HepG2 (cell line): Measurements from ENCODE around the gene GAS5. TPM values are rescaled to one million over a fixed set of nuclear protein-coding genes. Genes with fewer than 3 reads are reported as not detected.

Source experiments
- AKAP8 ChIP-seq: sonication (generic); formaldehyde crosslinking; IDR thresholded peaks from 2 replicates; pipeline ENCODE4 v1.5.1; 2020; ENCODE audit warnings: mild to moderate bottlenecking, missing genetic modification reagents
- BRCA1 ChIP-seq: sonication (generic); formaldehyde crosslinking; IDR thresholded peaks from 2 replicates; pipeline ENCODE4 v1.4.0; 2020; ENCODE audit warnings: missing genetic modification reagents
- FIP1L1 ChIP-seq: fragments of 200-400 bp; formaldehyde crosslinking; IDR thresholded peaks from 2 replicates; pipeline ENCODE4 v1.6.1; 2018; ENCODE audit warnings: low read depth, mild to moderate bottlenecking, low read length, moderate library complexity, borderline replicate concordance; ENCODE audit not compliant: insufficient read depth
- FOSL1 ChIP-seq: sonication (generic); formaldehyde crosslinking; IDR thresholded peaks from 2 replicates; pipeline ENCODE4 v1.9.0; 2021; ENCODE audit warnings: missing genetic modification reagents, borderline replicate concordance
- HHEX ChIP-seq: IDR thresholded peaks from 2 replicates; pipeline ENCODE4 v1.6.1; 2016; ENCODE audit warnings: control low read depth
- HIVEP1 ChIP-seq: sonication (generic); formaldehyde crosslinking; IDR thresholded peaks from 2 replicates; pipeline ENCODE4 v1.4.0; 2020; ENCODE audit warnings: mild to moderate bottlenecking, missing genetic modification reagents
- NCOR1 ChIP-seq: fragments of 200-600 bp; sonication (generic); IDR thresholded peaks from 2 replicates; pipeline ENCODE4 v1.7.0; 2017; ENCODE audit warnings: antibody characterized with exemption, low read length, borderline replicate concordance
- NR1H2 ChIP-seq: sonication (generic); formaldehyde crosslinking; IDR thresholded peaks from 2 replicates; pipeline ENCODE4 v1.8.1; 2022; ENCODE audit warnings: low read depth, missing genetic modification reagents, borderline replicate concordance
- POGZ ChIP-seq: sonication (generic); formaldehyde crosslinking; IDR thresholded peaks from 2 replicates; pipeline ENCODE4 v1.4.0; 2020; ENCODE audit warnings: mild to moderate bottlenecking, missing genetic modification reagents
- SMAD1 ChIP-seq: sonication (generic); formaldehyde crosslinking; IDR thresholded peaks from 2 replicates; pipeline ENCODE4 v1.4.0; 2020; ENCODE audit warnings: missing genetic modification reagents, low read depth, mild to moderate bottlenecking, borderline replicate concordance
- SMARCC2 ChIP-seq: fragments of 450-650 bp; IDR thresholded peaks from 2 replicates; pipeline ENCODE4 v1.6.1; 2017; ENCODE audit warnings: antibody characterized with exemption, mild to moderate bottlenecking
- ZFP36L2 ChIP-seq: sonication (generic); formaldehyde crosslinking; IDR thresholded peaks from 2 replicates; pipeline ENCODE4 v1.4.0; 2020; ENCODE audit warnings: missing genetic modification reagents
- ZNF20 ChIP-seq: sonication (generic); formaldehyde crosslinking; IDR thresholded peaks from 2 replicates; pipeline ENCODE4 v1.4.0; 2020; ENCODE audit warnings: mild to moderate bottlenecking, moderate library complexity, missing genetic modification reagents
- ZNF496 ChIP-seq: sonication (generic); formaldehyde crosslinking; IDR thresholded peaks from 2 replicates; pipeline ENCODE4 v1.8.1; 2023; ENCODE audit warnings: mild to moderate bottlenecking, moderate library complexity, missing genetic modification reagents; ENCODE audit not compliant: insufficient replicate concordance
- polyA plus RNA-seq, 8 experiments: library from polyadenylated mRNA; depleted of rRNA in 3 of 8; stranded (reverse) in 7 of 8; unstranded in 1 of 8; fragments of >200 nt; fragmentation: Illumina TruSeq in 4 of 8; extraction: Trizol in 4 of 8; gene quantifications; 2 replicates each; pipeline versions ENCODE4 v1.2.1 to v1.2.3, GENCODE V29; 2011 to 2016; ENCODE audit warnings: low read depth in 4 of 8, missing spikeins in 1 of 8, mixed read lengths in 1 of 8; ENCODE audit not compliant: insufficient read depth in 1 of 8
- total RNA-seq, 5 experiments: library from RNA; depleted of rRNA; stranded (reverse); fragments of >200 nt; fragmentation: Illumina TruSeq; extraction: Trizol; gene quantifications; 2 replicates each; pipeline ENCODE4 v1.2.3, GENCODE V29; 2016; ENCODE audit warnings: low read depth in 1 of 5
- TF ChIP-seq, protein P1 (sequence below): sonication (generic); formaldehyde crosslinking; IDR thresholded peaks from one replicate; pipeline ENCODE4 v1.5.1; 2020; ENCODE audit warnings: mild to moderate bottlenecking, missing genetic modification reagents; ENCODE audit errors: not compliant biosample characterization
- TF ChIP-seq, protein P2 (sequence below): sonication (generic); formaldehyde crosslinking; IDR thresholded peaks from 2 replicates; pipeline ENCODE4 v1.8.1; 2023; ENCODE audit warnings: missing genetic modification reagents, inconsistent platforms, borderline replicate concordance
- TF ChIP-seq, protein P3 (sequence below): sonication (generic); formaldehyde crosslinking; IDR thresholded peaks from 2 replicates; pipeline ENCODE4 v1.4.0; 2020; ENCODE audit warnings: missing genetic modification reagents
- TF ChIP-seq, protein P4 (sequence below): sonication (generic); formaldehyde crosslinking; IDR thresholded peaks from 2 replicates; pipeline ENCODE4 v1.8.1; 2023; ENCODE audit warnings: missing genetic modification reagents, mild to moderate bottlenecking, borderline replicate concordance

Gene GAS5
- total and polyA plus RNA-seq, 2 of the 13 experiments (the other 11 are each of a cell fraction or from before 2014, with no cell fraction given) = 352 to 738 TPM

DNA sequence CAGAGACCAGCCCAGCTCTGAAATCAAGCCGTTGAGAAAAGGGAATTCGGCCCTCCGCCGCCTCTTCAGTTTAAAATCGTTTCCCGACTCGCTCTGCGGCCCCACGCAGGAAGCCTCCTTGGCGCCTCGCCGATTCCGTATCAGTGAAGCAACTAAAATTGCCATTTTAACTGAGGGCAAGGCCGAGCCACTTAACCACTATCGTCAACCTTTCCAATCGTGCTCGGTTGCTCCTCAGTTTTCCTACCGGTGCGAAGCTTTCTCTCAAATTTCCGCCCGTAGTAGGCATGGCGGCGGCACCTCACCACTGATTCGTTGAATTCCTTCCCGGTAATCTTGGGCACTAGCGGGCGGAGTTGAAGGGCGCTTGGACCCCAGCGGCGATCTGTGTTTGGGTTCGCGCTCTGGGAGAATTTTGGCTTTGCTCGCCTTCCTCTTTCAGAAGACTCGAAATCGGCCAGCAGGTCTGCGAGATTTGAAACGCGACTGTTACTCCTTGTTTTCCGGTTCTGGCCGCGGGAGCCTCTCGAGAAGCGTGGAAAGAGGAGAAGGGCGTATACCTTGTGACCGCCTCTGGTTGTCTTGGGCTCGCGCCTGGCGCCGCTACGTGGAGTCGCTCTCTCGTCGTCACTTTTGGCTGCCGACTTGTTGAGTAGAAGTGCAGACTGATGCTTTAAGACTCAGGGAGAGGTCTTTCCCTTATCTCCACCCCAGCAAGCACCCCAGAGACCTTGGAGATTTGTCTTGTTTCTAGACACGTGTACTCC, 43.3 kb downstream of the GAS5 start, which contains the start of the genes CENPL and DARS2 (continued):
- TF ChIP-seq, protein P1, sequence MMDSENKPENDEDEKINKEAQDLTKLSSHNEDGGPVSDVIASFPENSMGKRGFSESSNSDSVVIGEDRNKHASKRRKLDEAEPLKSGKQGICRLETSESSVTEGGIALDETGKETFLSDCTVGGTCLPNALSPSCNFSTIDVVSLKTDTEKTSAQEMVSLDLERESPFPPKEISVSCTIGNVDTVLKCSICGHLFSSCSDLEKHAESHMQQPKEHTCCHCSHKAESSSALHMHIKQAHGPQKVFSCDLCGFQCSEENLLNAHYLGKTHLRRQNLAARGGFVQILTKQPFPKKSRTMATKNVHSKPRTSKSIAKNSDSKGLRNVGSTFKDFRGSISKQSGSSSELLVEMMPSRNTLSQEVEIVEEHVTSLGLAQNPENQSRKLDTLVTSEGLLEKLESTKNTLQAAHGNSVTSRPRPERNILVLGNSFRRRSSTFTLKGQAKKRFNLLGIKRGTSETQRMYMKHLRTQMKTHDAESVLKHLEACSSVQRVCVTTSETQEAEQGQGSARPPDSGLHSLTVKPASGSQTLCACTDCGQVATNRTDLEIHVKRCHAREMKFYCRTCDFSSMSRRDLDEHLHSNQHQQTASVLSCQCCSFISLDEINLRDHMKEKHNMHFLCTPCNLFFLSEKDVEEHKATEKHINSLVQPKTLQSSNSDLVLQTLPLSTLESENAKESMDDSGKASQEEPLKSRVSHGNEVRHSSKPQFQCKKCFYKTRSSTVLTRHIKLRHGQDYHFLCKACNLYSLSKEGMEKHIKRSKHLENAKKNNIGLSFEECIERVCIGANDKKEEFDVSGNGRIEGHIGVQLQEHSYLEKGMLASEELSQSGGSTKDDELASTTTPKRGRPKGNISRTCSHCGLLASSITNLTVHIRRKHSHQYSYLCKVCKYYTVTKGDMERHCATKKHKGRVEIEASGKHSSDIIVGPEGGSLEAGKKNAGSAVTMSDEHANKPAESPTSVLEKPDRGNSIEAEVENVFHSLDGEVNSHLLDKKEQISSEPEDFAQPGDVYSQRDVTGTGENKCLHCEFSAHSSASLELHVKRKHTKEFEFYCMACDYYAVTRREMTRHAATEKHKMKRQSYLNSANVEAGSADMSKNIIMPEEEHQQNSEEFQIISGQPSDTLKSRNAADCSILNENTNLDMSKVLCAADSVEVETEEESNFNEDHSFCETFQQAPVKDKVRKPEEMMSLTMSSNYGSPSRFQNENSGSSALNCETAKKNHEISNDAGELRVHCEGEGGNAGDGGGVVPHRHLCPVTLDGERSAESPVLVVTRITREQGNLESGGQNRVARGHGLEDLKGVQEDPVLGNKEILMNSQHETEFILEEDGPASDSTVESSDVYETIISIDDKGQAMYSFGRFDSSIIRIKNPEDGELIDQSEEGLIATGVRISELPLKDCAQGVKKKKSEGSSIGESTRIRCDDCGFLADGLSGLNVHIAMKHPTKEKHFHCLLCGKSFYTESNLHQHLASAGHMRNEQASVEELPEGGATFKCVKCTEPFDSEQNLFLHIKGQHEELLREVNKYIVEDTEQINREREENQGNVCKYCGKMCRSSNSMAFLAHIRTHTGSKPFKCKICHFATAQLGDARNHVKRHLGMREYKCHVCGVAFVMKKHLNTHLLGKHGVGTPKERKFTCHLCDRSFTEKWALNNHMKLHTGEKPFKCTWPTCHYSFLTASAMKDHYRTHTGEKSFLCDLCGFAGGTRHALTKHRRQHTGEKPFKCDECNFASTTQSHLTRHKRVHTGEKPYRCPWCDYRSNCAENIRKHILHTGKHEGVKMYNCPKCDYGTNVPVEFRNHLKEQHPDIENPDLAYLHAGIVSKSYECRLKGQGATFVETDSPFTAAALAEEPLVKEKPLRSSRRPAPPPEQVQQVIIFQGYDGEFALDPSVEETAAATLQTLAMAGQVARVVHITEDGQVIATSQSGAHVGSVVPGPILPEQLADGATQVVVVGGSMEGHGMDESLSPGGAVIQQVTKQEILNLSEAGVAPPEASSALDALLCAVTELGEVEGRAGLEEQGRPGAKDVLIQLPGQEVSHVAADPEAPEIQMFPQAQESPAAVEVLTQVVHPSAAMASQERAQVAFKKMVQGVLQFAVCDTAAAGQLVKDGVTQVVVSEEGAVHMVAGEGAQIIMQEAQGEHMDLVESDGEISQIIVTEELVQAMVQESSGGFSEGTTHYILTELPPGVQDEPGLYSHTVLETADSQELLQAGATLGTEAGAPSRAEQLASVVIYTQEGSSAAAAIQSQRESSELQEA = peak; percentile 49
- no peak for TF ChIP-seq FIP1L1
- no peak for TF ChIP-seq ZNF20 (CRISPR knock-in tag)
- TF ChIP-seq, protein P2, sequence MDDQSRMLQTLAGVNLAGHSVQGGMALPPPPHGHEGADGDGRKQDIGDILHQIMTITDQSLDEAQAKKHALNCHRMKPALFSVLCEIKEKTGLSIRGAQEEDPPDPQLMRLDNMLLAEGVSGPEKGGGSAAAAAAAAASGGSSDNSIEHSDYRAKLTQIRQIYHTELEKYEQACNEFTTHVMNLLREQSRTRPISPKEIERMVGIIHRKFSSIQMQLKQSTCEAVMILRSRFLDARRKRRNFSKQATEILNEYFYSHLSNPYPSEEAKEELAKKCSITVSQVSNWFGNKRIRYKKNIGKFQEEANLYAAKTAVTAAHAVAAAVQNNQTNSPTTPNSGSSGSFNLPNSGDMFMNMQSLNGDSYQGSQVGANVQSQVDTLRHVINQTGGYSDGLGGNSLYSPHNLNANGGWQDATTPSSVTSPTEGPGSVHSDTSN (CRISPR knock-in tag) = no peak
- TF ChIP-seq, protein P3, sequence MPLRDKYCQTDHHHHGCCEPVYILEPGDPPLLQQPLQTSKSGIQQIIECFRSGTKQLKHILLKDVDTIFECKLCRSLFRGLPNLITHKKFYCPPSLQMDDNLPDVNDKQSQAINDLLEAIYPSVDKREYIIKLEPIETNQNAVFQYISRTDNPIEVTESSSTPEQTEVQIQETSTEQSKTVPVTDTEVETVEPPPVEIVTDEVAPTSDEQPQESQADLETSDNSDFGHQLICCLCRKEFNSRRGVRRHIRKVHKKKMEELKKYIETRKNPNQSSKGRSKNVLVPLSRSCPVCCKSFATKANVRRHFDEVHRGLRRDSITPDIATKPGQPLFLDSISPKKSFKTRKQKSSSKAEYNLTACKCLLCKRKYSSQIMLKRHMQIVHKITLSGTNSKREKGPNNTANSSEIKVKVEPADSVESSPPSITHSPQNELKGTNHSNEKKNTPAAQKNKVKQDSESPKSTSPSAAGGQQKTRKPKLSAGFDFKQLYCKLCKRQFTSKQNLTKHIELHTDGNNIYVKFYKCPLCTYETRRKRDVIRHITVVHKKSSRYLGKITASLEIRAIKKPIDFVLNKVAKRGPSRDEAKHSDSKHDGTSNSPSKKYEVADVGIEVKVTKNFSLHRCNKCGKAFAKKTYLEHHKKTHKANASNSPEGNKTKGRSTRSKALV = no peak
- no peak for TF ChIP-seq FOSL1
- TF ChIP-seq NR1H2 = no peak
- no peak; the same call in 1 of the 2 replicates for TF ChIP-seq NCOR1
- TF ChIP-seq, protein P4, sequence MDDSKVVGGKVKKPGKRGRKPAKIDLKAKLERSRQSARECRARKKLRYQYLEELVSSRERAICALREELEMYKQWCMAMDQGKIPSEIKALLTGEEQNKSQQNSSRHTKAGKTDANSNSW = no peak
- no peak for TF ChIP-seq HHEX (CRISPR knock-in tag)
- peak; percentile 93 for TF ChIP-seq SMAD1 (CRISPR knock-in tag)
- no peak for TF ChIP-seq AKAP8
- peak; percentile 98 for TF ChIP-seq POGZ (CRISPR knock-in tag)
- no peak for TF ChIP-seq SMARCC2
- TF ChIP-seq ZFP36L2 = no peak
- no peak for TF ChIP-seq BRCA1 (CRISPR knock-in tag)
- TF ChIP-seq ZNF496 (CRISPR knock-in tag) = no peak
- TF ChIP-seq HIVEP1 (CRISPR knock-in tag) = peak; percentile 28; the same call in 1 of the 2 replicates
